ENCODE measurements around the gene CACNB3.

The CACNB3 gene

DNA sequence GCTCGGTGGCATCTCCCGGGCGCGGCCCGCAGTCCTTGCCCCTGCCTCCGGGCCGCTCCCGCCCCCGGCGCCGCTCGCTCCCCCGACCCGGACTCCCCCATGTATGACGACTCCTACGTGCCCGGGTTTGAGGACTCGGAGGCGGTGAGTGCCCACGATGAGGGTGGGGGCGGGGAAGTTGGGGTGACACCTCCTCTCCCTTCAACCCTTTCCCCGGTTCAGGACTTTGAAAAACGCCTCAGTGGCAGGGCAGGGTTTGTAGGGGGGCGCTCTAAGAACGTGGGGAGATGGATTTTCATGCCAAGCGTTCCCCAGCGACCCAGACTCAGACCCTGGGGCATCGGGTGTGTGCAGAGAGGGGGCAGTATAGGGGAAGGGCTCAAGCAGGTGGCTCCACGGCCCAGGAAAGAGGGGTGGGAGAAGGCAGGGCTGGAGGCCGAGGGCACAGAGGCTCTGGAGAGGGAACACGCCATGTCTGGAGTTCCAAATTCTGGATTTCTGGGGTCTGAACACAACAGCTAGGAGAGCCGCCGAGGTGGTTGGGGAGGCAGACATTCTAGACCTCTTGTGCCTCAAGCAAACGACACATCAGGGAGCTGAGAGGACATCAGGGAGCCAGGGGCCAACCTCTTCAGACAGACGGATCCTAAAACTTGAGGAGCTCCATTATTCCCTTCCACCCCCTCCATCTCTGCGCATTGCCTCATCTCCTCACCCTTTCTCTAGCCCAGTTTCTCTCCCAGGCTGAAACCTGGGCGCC is 715 bp downstream of the CACNB3 start:
- Histone ChIP-seq H2BK15ac (replicated peaks; ENCODE audit: low read depth) (no peak overlapping the region), H3K9ac (ENCODE audit: low read length) (peak overlapping the region; percentile 12), H3K4ac (ENCODE audit: low read depth, low read length) (no peak overlapping the region), H3K23ac (ENCODE audit: low read length) (no peak overlapping the region), H2BK5ac (ENCODE audit: low read length) (no peak overlapping the region), H4K8ac (ENCODE audit: low read depth, low read length) (no peak overlapping the region), H2BK120ac (ENCODE audit: low read depth, low read length) (no peak overlapping the region), H3K27ac (ENCODE audit: low read depth, low read length) (no peak overlapping the region), H4K5ac (ENCODE audit: low read length) (no peak overlapping the region), H3K56ac (ENCODE audit: low read length) (peak overlapping the region; percentile 54), H3K79me1 (ENCODE audit: low read length) (no peaks in the 10 kb centered on the region), H3K4me2 (ENCODE audit: low read length) (peak overlapping the region; percentile 34), H3K18ac (ENCODE audit: low read length) (peak overlapping the region; percentile 3), H2AK5ac (ENCODE audit: low read length) (no peak overlapping the region), H3K36me3 (ENCODE audit: control insufficient read depth, insufficient read depth, low read length) (no peaks in the 10 kb centered on the region), H3K4me3 (ENCODE audit: low read length) (peak overlapping the region; percentile 21), H3K4me1 (ENCODE audit: control insufficient read depth, low read depth, low read length) (peaks cover 5% of the 10 kb centered on the region), H3K79me2 (ENCODE audit: control insufficient read depth, insufficient read depth, low read length) (no peaks in the 10 kb centered on the region), H3K27me3 (ENCODE audit: insufficient read depth, low read length, poor library complexity) (peaks cover 16% of the 10 kb centered on the region)
- WGBS (ENCODE audit: extremely low coverage, insufficient coverage, low lambda C conversion rate): no CpG with 5 or more reads among the region's 37 CpGs
- peak; percentile 44 for DNase-seq

DNA sequence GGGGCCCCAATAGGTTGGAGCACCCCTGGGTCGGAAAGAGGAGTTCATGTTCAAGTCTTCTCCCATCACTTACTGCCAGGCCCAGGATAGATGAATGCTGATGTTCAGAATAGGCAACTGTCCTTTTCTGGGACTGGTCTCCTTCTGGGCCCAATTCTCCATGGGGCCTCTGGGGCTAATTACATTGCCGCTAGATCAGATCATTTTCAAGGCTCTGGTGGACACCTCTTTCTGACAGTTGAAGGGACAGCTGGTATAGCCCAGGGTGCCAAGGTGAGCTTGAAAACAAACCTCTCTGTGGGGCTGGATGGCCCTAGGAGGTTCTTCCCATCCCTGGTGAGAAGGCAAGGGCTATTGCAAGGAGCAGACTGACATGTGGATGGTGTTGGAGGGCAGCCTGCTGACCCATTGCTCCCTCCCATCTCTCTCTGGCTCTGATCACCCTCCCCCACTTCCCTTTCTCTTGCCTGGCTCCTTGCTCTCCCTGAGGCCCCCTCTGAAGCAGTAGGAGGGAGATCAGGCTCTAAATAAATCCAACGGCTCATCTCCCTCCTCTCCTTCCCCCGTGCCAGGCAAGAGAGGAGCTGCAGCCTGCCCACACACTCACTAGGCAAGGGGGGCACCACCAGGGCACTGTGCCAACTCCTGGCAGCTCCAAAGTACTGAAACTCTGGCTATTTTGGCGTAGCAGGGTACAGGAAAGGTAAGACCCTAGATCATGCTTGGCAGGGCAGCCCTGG is 1.9 kb downstream of the CACNB3 start:
- H3K18ac ChIP-seq (ENCODE audit: low read length): no peak overlapping the region
- H3K79me1 ChIP-seq (ENCODE audit: low read length): no peaks in the 10 kb centered on the region
- H2BK5ac ChIP-seq (ENCODE audit: low read length): no peak overlapping the region
- no peak overlapping the region for H3K4me3 ChIP-seq (ENCODE audit: low read length)
- H3K23ac ChIP-seq (ENCODE audit: low read length): no peak overlapping the region
- H2AK5ac ChIP-seq (ENCODE audit: low read length): peak overlapping the region; percentile 7
- H4K8ac ChIP-seq (ENCODE audit: low read depth, low read length): no peak overlapping the region
- no peak overlapping the region for H3K4ac ChIP-seq (ENCODE audit: low read depth, low read length)
- H3K9ac ChIP-seq (ENCODE audit: low read length): no peak overlapping the region
- no peaks in the 10 kb centered on the region for H3K36me3 ChIP-seq (ENCODE audit: control insufficient read depth, insufficient read depth, low read length)
- H3K27me3 ChIP-seq (ENCODE audit: insufficient read depth, low read length, poor library complexity): peaks cover 16% of the 10 kb centered on the region
- no peak overlapping the region for H3K56ac ChIP-seq (ENCODE audit: low read length)
- H4K5ac ChIP-seq (ENCODE audit: low read length): no peak overlapping the region
- no peak overlapping the region for H2BK120ac ChIP-seq (ENCODE audit: low read depth, low read length)
- H3K4me2 ChIP-seq (ENCODE audit: low read length): no peak overlapping the region
- H3K79me2 ChIP-seq (ENCODE audit: control insufficient read depth, insufficient read depth, low read length): no peaks in the 10 kb centered on the region
- H3K4me1 ChIP-seq (ENCODE audit: control insufficient read depth, low read depth, low read length): peaks cover 5% of the 10 kb centered on the region
- H2BK15ac ChIP-seq (replicated peaks; ENCODE audit: low read depth): no peak overlapping the region
- no peak overlapping the region for H3K27ac ChIP-seq (ENCODE audit: low read depth, low read length)
- DNase-seq: no peak
- WGBS (ENCODE audit: extremely low coverage, insufficient coverage, low lambda C conversion rate): no CpG with 5 or more reads among the region's 5 CpGs

DNA sequence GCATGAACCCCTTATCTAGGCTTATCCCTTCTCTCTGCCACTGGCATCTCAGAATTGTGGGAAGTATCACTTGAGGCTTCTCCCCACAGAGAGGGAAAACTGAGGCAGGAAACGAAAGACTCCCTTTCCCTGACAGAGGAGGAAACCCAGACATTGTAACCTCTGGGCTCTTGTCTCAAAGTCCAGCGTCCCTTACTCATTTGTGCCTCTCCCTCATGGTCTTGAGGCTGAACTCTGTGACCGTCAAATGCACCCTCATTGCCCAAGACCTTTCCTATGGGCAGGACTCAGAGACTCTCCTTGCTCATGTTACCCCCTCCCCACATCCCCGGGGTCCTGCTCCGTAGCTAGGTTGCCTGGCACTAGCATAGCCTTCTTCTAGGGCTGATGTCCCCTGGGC is 3.8 kb downstream of the CACNB3 start:
- DNase-seq: no peak
- Histone ChIP-seq H3K23ac (ENCODE audit: low read length) (no peak overlapping the region), H4K8ac (ENCODE audit: low read depth, low read length) (no peak overlapping the region), H2AK5ac (ENCODE audit: low read length) (no peak overlapping the region), H3K4ac (ENCODE audit: low read depth, low read length) (no peak overlapping the region), H3K36me3 (ENCODE audit: control insufficient read depth, insufficient read depth, low read length) (no peaks in the 10 kb centered on the region), H3K56ac (ENCODE audit: low read length) (no peak overlapping the region), H3K9ac (ENCODE audit: low read length) (no peak overlapping the region), H3K79me2 (ENCODE audit: control insufficient read depth, insufficient read depth, low read length) (no peaks in the 10 kb centered on the region), H3K4me2 (ENCODE audit: low read length) (no peak overlapping the region), H2BK15ac (replicated peaks; ENCODE audit: low read depth) (no peak overlapping the region), H3K27ac (ENCODE audit: low read depth, low read length) (no peak overlapping the region), H2BK5ac (ENCODE audit: low read length) (no peak overlapping the region), H3K27me3 (ENCODE audit: insufficient read depth, low read length, poor library complexity) (peaks cover 6% of the 10 kb centered on the region), H3K79me1 (ENCODE audit: low read length) (no peaks in the 10 kb centered on the region), H4K5ac (ENCODE audit: low read length) (no peak overlapping the region), H3K4me3 (ENCODE audit: low read length) (no peak overlapping the region), H3K4me1 (ENCODE audit: control insufficient read depth, low read depth, low read length) (peaks cover 5% of the 10 kb centered on the region), H2BK120ac (ENCODE audit: low read depth, low read length) (no peak overlapping the region), H3K18ac (ENCODE audit: low read length) (no peak overlapping the region)
- no CpG with 5 or more reads among the region's 5 CpGs for WGBS (ENCODE audit: extremely low coverage, insufficient coverage, low lambda C conversion rate)

DNA sequence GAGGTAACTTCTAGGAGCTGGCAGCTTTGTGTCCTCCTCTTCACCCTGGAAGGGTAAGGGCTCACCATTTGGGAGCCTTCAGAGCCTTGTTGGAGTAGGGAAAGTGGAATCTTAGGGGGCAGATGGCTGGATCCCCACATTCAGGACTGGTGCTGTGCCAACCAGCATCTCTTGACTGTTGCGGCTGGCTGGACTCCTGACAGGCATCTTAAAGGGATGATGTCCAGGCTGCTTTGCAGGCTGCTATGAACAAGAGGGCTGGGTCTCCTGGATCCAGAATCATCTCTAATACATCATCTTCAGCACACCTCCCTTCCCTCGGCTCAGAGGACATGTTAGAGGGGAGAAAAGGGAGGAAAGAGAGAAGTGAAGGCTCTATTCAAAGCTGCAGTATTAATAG is 4.4 kb downstream of the CACNB3 start:
- H3K4me2 ChIP-seq (ENCODE audit: low read length): no peak overlapping the region
- DNase-seq: no peak
- H3K27ac ChIP-seq (ENCODE audit: low read depth, low read length): no peak overlapping the region
- no peaks in the 10 kb centered on the region for H3K79me1 ChIP-seq (ENCODE audit: low read length)
- H3K27me3 ChIP-seq (ENCODE audit: insufficient read depth, low read length, poor library complexity): peaks cover under 1% of the 10 kb centered on the region
- no peak overlapping the region for H3K18ac ChIP-seq (ENCODE audit: low read length)
- no peaks in the 10 kb centered on the region for H3K79me2 ChIP-seq (ENCODE audit: control insufficient read depth, insufficient read depth, low read length)
- no peak overlapping the region for H2BK120ac ChIP-seq (ENCODE audit: low read depth, low read length)
- no peaks in the 10 kb centered on the region for H3K36me3 ChIP-seq (ENCODE audit: control insufficient read depth, insufficient read depth, low read length)
- H3K4ac ChIP-seq (ENCODE audit: low read depth, low read length): no peak overlapping the region
- H3K4me3 ChIP-seq (ENCODE audit: low read length): no peak overlapping the region
- H4K5ac ChIP-seq (ENCODE audit: low read length): no peak overlapping the region
- no peak overlapping the region for H2BK5ac ChIP-seq (ENCODE audit: low read length)
- H3K56ac ChIP-seq (ENCODE audit: low read length): no peak overlapping the region
- H3K4me1 ChIP-seq (ENCODE audit: control insufficient read depth, low read depth, low read length): peaks cover 5% of the 10 kb centered on the region
- no CpG with 5 or more reads among the region's 2 CpGs for WGBS (ENCODE audit: extremely low coverage, insufficient coverage, low lambda C conversion rate)
- no peak overlapping the region for H3K9ac ChIP-seq (ENCODE audit: low read length)
- H4K8ac ChIP-seq (ENCODE audit: low read depth, low read length): no peak overlapping the region
- no peak overlapping the region for H3K23ac ChIP-seq (ENCODE audit: low read length)
- no peak overlapping the region for H2AK5ac ChIP-seq (ENCODE audit: low read length)
- no peak overlapping the region for H2BK15ac ChIP-seq (replicated peaks; ENCODE audit: low read depth)

DNA sequence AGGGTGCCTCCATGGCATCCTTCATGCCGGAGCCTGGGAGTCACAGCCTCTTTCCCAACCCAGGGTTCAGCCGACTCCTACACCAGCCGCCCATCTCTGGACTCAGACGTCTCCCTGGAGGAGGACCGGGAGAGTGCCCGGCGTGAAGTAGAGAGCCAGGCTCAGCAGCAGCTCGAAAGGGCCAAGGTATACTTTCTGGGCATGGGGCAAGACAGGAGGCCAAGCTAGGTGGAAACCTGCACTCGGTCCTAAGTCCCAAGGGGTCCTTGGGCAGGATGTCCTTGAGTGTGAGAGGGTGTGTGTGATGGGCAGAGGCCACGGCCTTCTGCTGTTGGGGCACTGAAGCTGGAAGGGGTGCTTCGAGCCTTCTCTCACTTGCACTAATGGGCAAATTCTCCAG is 5.0 kb downstream of the CACNB3 start:
- Histone ChIP-seq H2AK5ac (ENCODE audit: low read length) (no peak overlapping the region), H3K9ac (ENCODE audit: low read length) (no peak overlapping the region), H3K23ac (ENCODE audit: low read length) (no peak overlapping the region), H3K4me3 (ENCODE audit: low read length) (no peak overlapping the region), H2BK120ac (ENCODE audit: low read depth, low read length) (no peak overlapping the region), H3K18ac (ENCODE audit: low read length) (no peak overlapping the region), H3K4ac (ENCODE audit: low read depth, low read length) (no peak overlapping the region), H4K5ac (ENCODE audit: low read length) (no peak overlapping the region), H3K4me1 (ENCODE audit: control insufficient read depth, low read depth, low read length) (peaks cover 5% of the 10 kb centered on the region), H3K56ac (ENCODE audit: low read length) (no peak overlapping the region), H3K36me3 (ENCODE audit: control insufficient read depth, insufficient read depth, low read length) (no peaks in the 10 kb centered on the region), H3K27ac (ENCODE audit: low read depth, low read length) (no peak overlapping the region), H3K27me3 (ENCODE audit: insufficient read depth, low read length, poor library complexity) (no peaks in the 10 kb centered on the region), H3K79me1 (ENCODE audit: low read length) (no peaks in the 10 kb centered on the region), H3K4me2 (ENCODE audit: low read length) (no peak overlapping the region), H2BK5ac (ENCODE audit: low read length) (no peak overlapping the region), H2BK15ac (replicated peaks; ENCODE audit: low read depth) (no peak overlapping the region), H3K79me2 (ENCODE audit: control insufficient read depth, insufficient read depth, low read length) (no peaks in the 10 kb centered on the region), H4K8ac (ENCODE audit: low read depth, low read length) (no peak overlapping the region)
- no CpG with 5 or more reads among the region's 11 CpGs for WGBS (ENCODE audit: extremely low coverage, insufficient coverage, low lambda C conversion rate)
- no peak for DNase-seq
